ENCODE results near the gene TLE7. TPM values are rescaled to one million over a fixed set of nuclear protein-coding genes. Genes with fewer than 3 reads are reported as not detected.

Gene TLE7
- not detected in 5 replicates for total RNA-seq (2022; extraction: Qiagen RNA extraction; ENCODE audit: low read depth)

GRCh38 chr16:71442051-71442440 is at the start of gene TLE7:
TSS of gene TLE7 (minus strand) at chr16:71442054. CDS start at chr16:71433324, 8,730 bp downstream.

GRCh38 chr16:71489122-71489521 is 47.3 kb upstream of the TLE7 start, which contains the start of gene ZNF19:
TSS of gene ZNF19 (minus strand) at chr16:71489324. CDS start at chr16:71482114, 7,210 bp downstream.

GRCh38 chr16:71461686-71462648 is 20.1 kb upstream of the TLE7 start, which contains the start of gene ZNF23:
TSS of gene ZNF23 (minus strand) at chr16:71462247. CDS start at chr16:71456796, 5,451 bp downstream.

Other genes starting within 250 kb of the TLE7 start
- gene HYDIN, start 211.3 kb downstream of the TLE7 start, total RNA-seq (2022; extraction: Qiagen RNA extraction; ENCODE audit: low read depth): 0.23 to 0.79 TPM (median 0.29 TPM) in 5 replicates
- 8.1 to 14.4 TPM (median 12.9 TPM) in 5 replicates for gene CMTR2, start 152.7 kb downstream of the TLE7 start, total RNA-seq (2022; extraction: Qiagen RNA extraction; ENCODE audit: low read depth)
- 4.7 to 7.1 TPM (median 5.1 TPM) in 5 replicates for gene CALB2, start 83.3 kb downstream of the TLE7 start, total RNA-seq (2022; extraction: Qiagen RNA extraction; ENCODE audit: low read depth)
- gene ZNF23, start 20.2 kb upstream of the TLE7 start, total RNA-seq (2022; extraction: Qiagen RNA extraction; ENCODE audit: low read depth): 4.9 to 9.6 TPM (median 6.0 TPM) in 5 replicates
- 1.5 to 4.1 TPM (median 2.1 TPM) in 5 replicates for gene ZNF19, start 47.3 kb upstream of the TLE7 start, total RNA-seq (2022; extraction: Qiagen RNA extraction; ENCODE audit: low read depth)
- gene CHST4, start 84.4 kb upstream of the TLE7 start, total RNA-seq (2022; extraction: Qiagen RNA extraction; ENCODE audit: low read depth): not detected in 5 replicates
- 0.04 TPM in 1 of 5 replicates, not detected in the others for gene TAT, start 135.0 kb upstream of the TLE7 start, total RNA-seq (2022; extraction: Qiagen RNA extraction; ENCODE audit: low read depth)
- gene MARVELD3, start 184.1 kb upstream of the TLE7 start, total RNA-seq (2022; extraction: Qiagen RNA extraction; ENCODE audit: low read depth): 0.08 to 0.52 TPM (median 0.41 TPM) in 4 of 5 replicates, not detected in the other

Data from A549 treated with ZK216348 at 1 μM for 4 hours (cell line).